Vagina (tissue), 2 donors: Measurements from ENCODE around the gene PRDM16. TPM values are rescaled to one million over a fixed set of nuclear protein-coding genes. Genes with fewer than 3 reads are reported as not detected.
"Not testable (repeated sequence)": the region's sequence is repeated elsewhere in the genome, so short reads cannot be mapped to it uniquely, and the experiment has no call there.

ENCODE experiments used
- DNase-seq, 2 donors: peaks; one replicate each; pipeline ENCODE4 v3.0.0-alpha.2; 2017; ENCODE audit errors: extremely low spot score in 2 of 2
- H3K27ac ChIP-seq: fragments of 200-600 bp; sonication (generic); one replicate; pipeline ENCODE4 v1.5.1; 2019
- H3K27me3 ChIP-seq: fragments of 200-600 bp; sonication (generic); one replicate; pipeline ENCODE4 v1.5.1; 2019
- H3K36me3 ChIP-seq, 2 donors: fragments of 200-600 bp; sonication (generic); one replicate each; pipeline ENCODE4 v1.5.1; 2017 to 2019
- H3K4me1 ChIP-seq: fragments of 200-600 bp; sonication (generic); one replicate; pipeline ENCODE4 v1.5.1; 2019
- H3K4me3 ChIP-seq, 2 donors: fragments of 200-600 bp; sonication (generic); 1 replicate in 1 of 2; 2 replicates in 1 of 2; pipeline ENCODE4 v1.5.1; 2016 to 2019
- H3K9me3 ChIP-seq: fragments of 200-600 bp; sonication (generic); one replicate; pipeline ENCODE4 v1.5.1; 2019
- CTCF ChIP-seq, 3 experiments: fragments of 450-650 bp in 2 of 3; fragments of 200-600 bp in 1 of 3; sonication (generic) in 1 of 3; IDR thresholded peaks; one replicate each; pipeline ENCODE4 v1.5.1; 2017 to 2019; ENCODE audit warnings: antibody characterized with exemption in 3 of 3, mild to moderate bottlenecking in 2 of 3, moderate library complexity in 2 of 3
- POLR2A ChIP-seq, 2 donors: fragments of 450-650 bp; IDR thresholded peaks; one replicate each; pipeline ENCODE4 v1.6.1; 2017; ENCODE audit warnings: antibody characterized with exemption in 2 of 2, mild to moderate bottlenecking in 2 of 2, moderate library complexity in 2 of 2
- POLR2AphosphoS5 ChIP-seq, 2 donors: sonication (generic); formaldehyde crosslinking; IDR thresholded peaks; one replicate each; pipeline ENCODE4 v1.9.0; 2017; ENCODE audit warnings: antibody characterized with exemption in 2 of 2, mild to moderate bottlenecking in 2 of 2, low read depth in 1 of 2; ENCODE audit not compliant: insufficient read depth in 1 of 2
- intact Hi-C: fragments of 100-400 bp; cut with DNase I; formaldehyde crosslinking; loops from one replicate; pipeline ENCODE4 v1.15.1; 2023
- total RNA-seq: library from RNA; depleted of rRNA; stranded (reverse); fragments of >200 nt; gene quantifications from one replicate; pipeline ENCODE4 v1.2.3, GENCODE V29; 2016

PRDM16 gene
- total RNA-seq, 1 donor from 2014 or later = 3.9 TPM

DNA sequence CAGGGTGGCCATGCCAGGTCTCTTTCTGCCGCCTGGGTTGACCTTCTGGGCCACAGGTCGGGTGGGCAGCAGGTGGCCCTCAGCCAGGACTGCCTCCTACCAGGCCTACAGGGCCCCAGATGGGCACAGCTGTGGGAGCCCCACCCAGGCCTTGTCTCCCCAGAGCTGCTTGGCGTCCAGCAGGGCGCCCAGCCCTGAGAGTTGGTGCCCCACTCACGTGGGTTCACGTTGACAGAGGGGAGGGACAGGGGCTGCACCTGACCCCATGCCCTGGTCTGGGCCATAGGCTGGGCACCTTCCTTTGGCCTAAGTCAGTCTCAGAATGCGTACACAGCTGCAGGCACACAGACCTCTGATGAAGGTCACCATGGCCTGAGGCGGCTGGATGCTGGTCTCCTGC lies 16.7 kb downstream of the PRDM16 start:
- TF ChIP-seq POLR2AphosphoS5 (IDR thresholded peaks at IDR 0.05; ENCODE audit: insufficient read depth in 1 of 2, low read depth in 1 of 2) (no peak), POLR2A (IDR thresholded peaks at IDR 0.05) (no peak), CTCF (IDR thresholded peaks at IDR 0.05) (no peak)
- no peak for DNase-seq
- H3K27ac ChIP-seq = no peak overlapping the region
- no peaks in the 10 kb centered on the region for H3K9me3 ChIP-seq
- H3K36me3 ChIP-seq = no peaks in the 10 kb centered on the region
- H3K4me1 ChIP-seq = no peaks in the 10 kb centered on the region
- H3K4me3 ChIP-seq = no peak overlapping the region
- intact Hi-C loops = no loop called here
- H3K27me3 ChIP-seq = no peaks in the 10 kb centered on the region

- H3K9me3 ChIP-seq = no peaks in the 10 kb centered on the region
- no peaks in the 10 kb centered on the region for H3K27me3 ChIP-seq
Observed at GRCh38 chr1:3086272-3086974, 17.4 kb downstream of the PRDM16 start.

GRCh38 chr1:3087049-3087448 lies 18.0 kb downstream of the PRDM16 start:
- intact Hi-C loops = no loop called here
- H3K27me3 ChIP-seq = no peaks in the 10 kb centered on the region
- TF ChIP-seq CTCF (IDR thresholded peaks at IDR 0.05) (no peak), POLR2AphosphoS5 (IDR thresholded peaks at IDR 0.05; ENCODE audit: insufficient read depth in 1 of 2, low read depth in 1 of 2) (no peak), POLR2A (IDR thresholded peaks at IDR 0.05) (no peak)

More at GRCh38 chr1:3086272-3086974, 17.4 kb downstream of the PRDM16 start:
- no peaks in the 10 kb centered on the region for H3K4me1 ChIP-seq
- intact Hi-C loops = no loop called here
- TF ChIP-seq POLR2A (IDR thresholded peaks at IDR 0.05) (no peak), CTCF (IDR thresholded peaks at IDR 0.05) (no peak), POLR2AphosphoS5 (IDR thresholded peaks at IDR 0.05; ENCODE audit: insufficient read depth in 1 of 2, low read depth in 1 of 2) (no peak)
- no peak overlapping the region for H3K4me3 ChIP-seq
- H3K36me3 ChIP-seq = no peaks in the 10 kb centered on the region
- DNase-seq = no peak
- no peak overlapping the region for H3K27ac ChIP-seq

DNA sequence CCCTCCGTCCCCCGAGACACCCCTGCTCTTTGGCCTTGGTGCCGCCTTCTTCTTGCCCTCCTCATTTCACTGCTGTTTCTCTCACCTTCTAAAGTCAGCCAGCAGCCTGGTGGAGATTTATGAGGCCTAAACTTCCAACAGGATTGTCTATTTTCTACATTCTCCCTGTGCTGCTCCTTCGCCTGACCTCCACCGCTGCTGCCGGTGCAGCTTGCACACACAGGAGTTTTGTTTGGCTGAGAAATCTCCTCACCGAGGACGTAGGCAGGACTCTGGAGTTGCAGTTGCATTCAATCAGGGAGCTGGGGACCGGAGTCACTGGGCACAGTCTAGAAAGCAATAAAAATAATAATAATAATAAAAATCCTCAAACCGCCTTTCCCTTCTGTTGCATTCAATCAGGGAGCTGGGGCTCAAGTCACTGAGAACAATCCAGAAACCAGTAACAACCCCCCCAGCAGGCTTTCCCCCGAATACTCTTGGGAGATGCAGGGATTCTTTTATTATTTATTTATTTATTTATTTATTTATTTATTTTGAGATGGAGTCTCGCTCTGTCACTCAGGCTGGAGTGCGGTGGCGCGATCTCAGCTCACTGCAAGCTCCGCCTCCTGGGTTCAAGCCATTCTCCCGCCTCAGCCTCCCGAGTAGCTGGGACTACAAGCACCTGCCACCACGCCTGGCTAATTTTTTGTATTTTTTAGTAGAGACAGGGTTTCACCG lies 19.1 kb downstream of the PRDM16 start:
- intact Hi-C loops, H3K27ac ChIP-seq, H3K9me3 ChIP-seq, H3K4me3 ChIP-seq, H3K27me3 ChIP-seq, H3K4me1 ChIP-seq, DNase-seq, H3K36me3 ChIP-seq: not testable (repeated sequence)

More at GRCh38 chr1:3087049-3087448, 18.0 kb downstream of the PRDM16 start:
- Histone ChIP-seq H3K36me3 (no peaks in the 10 kb centered on the region), H3K4me3 (no peak overlapping the region), H3K27ac (no peak overlapping the region), H3K9me3 (no peaks in the 10 kb centered on the region), H3K4me1 (no peaks in the 10 kb centered on the region)
- DNase-seq = no peak

- H3K4me1 ChIP-seq = no peaks in the 10 kb centered on the region
- H3K36me3 ChIP-seq = no peaks in the 10 kb centered on the region
- TF ChIP-seq CTCF (IDR thresholded peaks at IDR 0.05) = no peak
- TF ChIP-seq POLR2AphosphoS5 (IDR thresholded peaks at IDR 0.05; ENCODE audit: insufficient read depth in 1 of 2, low read depth in 1 of 2) = no peak
- no peak for TF ChIP-seq POLR2A (IDR thresholded peaks at IDR 0.05)
- intact Hi-C loops = no loop called here
- H3K4me3 ChIP-seq = no peak overlapping the region
- H3K27ac ChIP-seq = no peak overlapping the region
- H3K9me3 ChIP-seq = no peaks in the 10 kb centered on the region
- no peak for DNase-seq
- H3K27me3 ChIP-seq = no peaks in the 10 kb centered on the region
Observed at GRCh38 chr1:3089490-3089889, 20.5 kb downstream of the PRDM16 start.
